Measurements from ENCODE around the gene ATP5F1E. TPM values are rescaled to one million over a fixed set of nuclear protein-coding genes. Genes with fewer than 3 reads are reported as not detected.

ATP5F1E gene
- total RNA-seq, 2 donors from 2014 or later = 75.0 to 94.1 TPM

DNA sequence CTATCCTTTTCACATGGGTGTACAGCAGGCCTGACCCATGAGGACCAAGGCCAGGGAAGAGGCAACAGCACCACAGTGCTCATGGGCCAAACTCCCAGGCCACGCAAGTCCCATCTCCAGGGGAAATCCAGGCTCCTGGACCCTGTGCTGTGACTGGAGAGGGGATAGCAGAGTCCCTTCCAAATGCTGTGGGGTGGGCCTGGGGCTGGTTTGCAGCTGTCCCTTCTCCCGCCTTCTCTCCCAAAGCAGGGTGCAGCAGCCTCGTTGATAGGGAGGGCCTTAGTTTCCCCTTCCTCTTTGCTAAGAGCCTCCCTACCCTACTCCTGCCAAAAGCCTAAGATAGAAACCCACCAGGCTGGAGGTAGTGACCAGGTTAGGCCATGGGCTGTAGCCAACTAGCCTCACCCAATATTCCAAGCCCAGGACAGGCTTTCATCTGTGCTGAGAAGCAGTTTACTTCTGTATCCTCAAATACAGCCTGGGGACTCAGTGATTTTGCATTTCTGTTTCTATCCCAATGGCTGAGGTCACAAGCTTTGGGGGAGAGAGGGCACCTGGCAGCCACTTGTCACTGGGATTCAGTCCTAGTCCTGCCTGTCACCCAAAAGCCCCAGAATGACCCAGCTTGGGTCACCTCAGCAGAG, 26.5 kb downstream of the ATP5F1E start:
- Histone ChIP-seq H3K27me3 (no peaks in the 10 kb centered on the region), H3K4me1 (peaks cover 14% of the 10 kb centered on the region), H3K4me3 (peak overlapping the region; percentile 89), H3K9me3 (no peaks in the 10 kb centered on the region), H3K36me3 (no peaks in the 10 kb centered on the region), H3K27ac (peak overlapping the region; percentile 81), H3K9ac (ENCODE audit: low read depth in 2 of 2, low read length in 2 of 2) (peak overlapping the region; percentile 80 to 95)
- no peak for DNase-seq
- TF ChIP-seq, protein P1, sequence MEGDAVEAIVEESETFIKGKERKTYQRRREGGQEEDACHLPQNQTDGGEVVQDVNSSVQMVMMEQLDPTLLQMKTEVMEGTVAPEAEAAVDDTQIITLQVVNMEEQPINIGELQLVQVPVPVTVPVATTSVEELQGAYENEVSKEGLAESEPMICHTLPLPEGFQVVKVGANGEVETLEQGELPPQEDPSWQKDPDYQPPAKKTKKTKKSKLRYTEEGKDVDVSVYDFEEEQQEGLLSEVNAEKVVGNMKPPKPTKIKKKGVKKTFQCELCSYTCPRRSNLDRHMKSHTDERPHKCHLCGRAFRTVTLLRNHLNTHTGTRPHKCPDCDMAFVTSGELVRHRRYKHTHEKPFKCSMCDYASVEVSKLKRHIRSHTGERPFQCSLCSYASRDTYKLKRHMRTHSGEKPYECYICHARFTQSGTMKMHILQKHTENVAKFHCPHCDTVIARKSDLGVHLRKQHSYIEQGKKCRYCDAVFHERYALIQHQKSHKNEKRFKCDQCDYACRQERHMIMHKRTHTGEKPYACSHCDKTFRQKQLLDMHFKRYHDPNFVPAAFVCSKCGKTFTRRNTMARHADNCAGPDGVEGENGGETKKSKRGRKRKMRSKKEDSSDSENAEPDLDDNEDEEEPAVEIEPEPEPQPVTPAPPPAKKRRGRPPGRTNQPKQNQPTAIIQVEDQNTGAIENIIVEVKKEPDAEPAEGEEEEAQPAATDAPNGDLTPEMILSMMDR (IDR thresholded peaks at IDR 0.05) = no peak
- intact Hi-C loops (cut with DNase I) = no loop called here

- peak overlapping the region; percentile 80 to 95 for H3K9ac ChIP-seq (ENCODE audit: low read depth in 2 of 2, low read length in 2 of 2)
- no peaks in the 10 kb centered on the region for H3K27me3 ChIP-seq
- H3K27ac ChIP-seq = peak overlapping the region; percentile 81
- intact Hi-C loops (cut with DNase I) = no loop called here
- no peaks in the 10 kb centered on the region for H3K36me3 ChIP-seq
- peak; percentile 90 for DNase-seq
- TF ChIP-seq, protein P1 (IDR thresholded peaks at IDR 0.05) = no peak
- no peaks in the 10 kb centered on the region for H3K9me3 ChIP-seq
- H3K4me1 ChIP-seq = peaks cover 14% of the 10 kb centered on the region
- peak overlapping the region; percentile 89 for H3K4me3 ChIP-seq
Observed at GRCh38 chr20:59004763-59005522, 27.2 kb downstream of the ATP5F1E start.

DNA sequence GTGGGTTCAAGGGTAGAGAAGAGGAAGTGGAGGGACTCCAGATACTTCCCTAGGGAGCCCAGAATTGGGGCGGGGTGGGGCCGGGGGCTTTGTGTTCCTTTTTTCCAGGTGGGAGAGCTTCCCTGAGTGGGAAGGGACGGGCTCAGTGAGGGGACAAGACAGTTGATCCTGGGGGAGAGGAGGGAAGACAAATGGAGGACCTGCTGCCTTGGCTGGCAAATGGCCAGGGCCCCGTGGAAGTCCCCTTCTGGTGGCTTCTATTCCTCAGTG, 27.7 kb downstream of the ATP5F1E start:
- H3K4me1 ChIP-seq = peaks cover 14% of the 10 kb centered on the region
- H3K27ac ChIP-seq = peak overlapping the region; percentile 81
- no peaks in the 10 kb centered on the region for H3K9me3 ChIP-seq
- TF ChIP-seq, protein P1 (IDR thresholded peaks at IDR 0.05) = no peak
- no peaks in the 10 kb centered on the region for H3K27me3 ChIP-seq
- no peak for DNase-seq
- peak overlapping the region; percentile 36 to 95 for H3K9ac ChIP-seq (ENCODE audit: low read depth in 2 of 2, low read length in 2 of 2)
- no peaks in the 10 kb centered on the region for H3K36me3 ChIP-seq
- no peak overlapping the region for H3K4me3 ChIP-seq
- intact Hi-C loops (cut with DNase I) = no loop called here

GRCh38 chr20:59003836-59004492, 28.2 kb downstream of the ATP5F1E start:
- no peaks in the 10 kb centered on the region for H3K27me3 ChIP-seq
- H3K9me3 ChIP-seq = no peaks in the 10 kb centered on the region
- H3K4me3 ChIP-seq = no peak overlapping the region
- H3K9ac ChIP-seq (ENCODE audit: low read depth in 2 of 2, low read length in 2 of 2) = no peak overlapping the region
- intact Hi-C loops (cut with DNase I) = no loop called here
- no peak for DNase-seq
- H3K36me3 ChIP-seq = no peaks in the 10 kb centered on the region
- TF ChIP-seq, protein P1 (IDR thresholded peaks at IDR 0.05) = no peak
- H3K4me1 ChIP-seq = peaks cover 14% of the 10 kb centered on the region
- H3K27ac ChIP-seq = peak overlapping the region; percentile 81

GRCh38 chr20:59002874-59003399, 29.2 kb downstream of the ATP5F1E start:
- Histone ChIP-seq H3K4me3 (no peak overlapping the region), H3K27me3 (no peaks in the 10 kb centered on the region), H3K9me3 (no peaks in the 10 kb centered on the region), H3K27ac (no peak overlapping the region), H3K36me3 (no peaks in the 10 kb centered on the region), H3K4me1 (peaks cover 14% of the 10 kb centered on the region), H3K9ac (ENCODE audit: low read depth in 2 of 2, low read length in 2 of 2) (no peak overlapping the region)
- intact Hi-C loops (cut with DNase I) = no loop called here
- TF ChIP-seq, protein P1 (IDR thresholded peaks at IDR 0.05) = no peak
- no peak for DNase-seq

All from colonic mucosa (tissue), 4 donors.